ENCODE measurements around the gene FLRT2.

Gene FLRT2

GRCh38 chr14:85619851-85620250, 89.9 kb downstream of the FLRT2 start:
- no peak for TF ChIP-seq SIN3A (IDR thresholded peaks at IDR 0.05; ENCODE audit: borderline replicate concordance, insufficient read depth, low read length)

- TF ChIP-seq FOXP2 (optimal IDR thresholded peaks at IDR 0.05; ENCODE audit: borderline replicate concordance, extremely low read depth, extremely low read length, insufficient read depth) (no peak), TAF1 (IDR thresholded peaks at IDR 0.05; ENCODE audit: borderline replicate concordance, insufficient read depth, low read length) (no peak), POLR2AphosphoS5 (IDR thresholded peaks at IDR 0.05; ENCODE audit: low read depth, low read length) (no peak), REST (IDR thresholded peaks at IDR 0.05; ENCODE audit: insufficient read depth in 1 of 2, low read depth in 2 of 2, low read length in 2 of 2) (no peak), SIN3A (IDR thresholded peaks at IDR 0.05; ENCODE audit: borderline replicate concordance, insufficient read depth, low read length) (no peak)
Measured at GRCh38 chr14:85620947-85621346, 91.0 kb downstream of the FLRT2 start.

- no peak for TF ChIP-seq REST (IDR thresholded peaks at IDR 0.05; ENCODE audit: insufficient read depth in 1 of 2, low read depth in 2 of 2, low read length in 2 of 2)
- no peak for TF ChIP-seq TAF1 (IDR thresholded peaks at IDR 0.05; ENCODE audit: borderline replicate concordance, insufficient read depth, low read length)
- TF ChIP-seq SIN3A (IDR thresholded peaks at IDR 0.05; ENCODE audit: borderline replicate concordance, insufficient read depth, low read length) = no peak
- TF ChIP-seq FOXP2 (optimal IDR thresholded peaks at IDR 0.05; ENCODE audit: borderline replicate concordance, extremely low read depth, extremely low read length, insufficient read depth) = no peak
- TF ChIP-seq POLR2AphosphoS5 (IDR thresholded peaks at IDR 0.05; ENCODE audit: low read depth, low read length) = no peak
Measured at GRCh38 chr14:85622106-85622505, 92.2 kb downstream of the FLRT2 start.

GRCh38 chr14:85622986-85623685, 93.2 kb downstream of the FLRT2 start:
- TF ChIP-seq TAF1 (IDR thresholded peaks at IDR 0.05; ENCODE audit: borderline replicate concordance, insufficient read depth, low read length) = no peak
- TF ChIP-seq REST (IDR thresholded peaks at IDR 0.05; ENCODE audit: insufficient read depth in 1 of 2, low read depth in 2 of 2, low read length in 2 of 2) = no peak
- TF ChIP-seq SIN3A (IDR thresholded peaks at IDR 0.05; ENCODE audit: borderline replicate concordance, insufficient read depth, low read length) = no peak
- TF ChIP-seq FOXP2 (optimal IDR thresholded peaks at IDR 0.05; ENCODE audit: borderline replicate concordance, extremely low read depth, extremely low read length, insufficient read depth) = no peak
- TF ChIP-seq POLR2AphosphoS5 (IDR thresholded peaks at IDR 0.05; ENCODE audit: low read depth, low read length) = no peak

GRCh38 chr14:85625925-85626585, 96.1 kb downstream of the FLRT2 start:
- no peak for TF ChIP-seq REST (IDR thresholded peaks at IDR 0.05; ENCODE audit: insufficient read depth in 1 of 2, low read depth in 2 of 2, low read length in 2 of 2)
- TF ChIP-seq POLR2AphosphoS5 (IDR thresholded peaks at IDR 0.05; ENCODE audit: low read depth, low read length) = no peak
- TF ChIP-seq TAF1 (IDR thresholded peaks at IDR 0.05; ENCODE audit: borderline replicate concordance, insufficient read depth, low read length) = no peak
- TF ChIP-seq FOXP2 (optimal IDR thresholded peaks at IDR 0.05; ENCODE audit: borderline replicate concordance, extremely low read depth, extremely low read length, insufficient read depth) = no peak
- TF ChIP-seq SIN3A (IDR thresholded peaks at IDR 0.05; ENCODE audit: borderline replicate concordance, insufficient read depth, low read length) = no peak
